ENCODE data around the gene ZNF136.

Gene ZNF136

DNA sequence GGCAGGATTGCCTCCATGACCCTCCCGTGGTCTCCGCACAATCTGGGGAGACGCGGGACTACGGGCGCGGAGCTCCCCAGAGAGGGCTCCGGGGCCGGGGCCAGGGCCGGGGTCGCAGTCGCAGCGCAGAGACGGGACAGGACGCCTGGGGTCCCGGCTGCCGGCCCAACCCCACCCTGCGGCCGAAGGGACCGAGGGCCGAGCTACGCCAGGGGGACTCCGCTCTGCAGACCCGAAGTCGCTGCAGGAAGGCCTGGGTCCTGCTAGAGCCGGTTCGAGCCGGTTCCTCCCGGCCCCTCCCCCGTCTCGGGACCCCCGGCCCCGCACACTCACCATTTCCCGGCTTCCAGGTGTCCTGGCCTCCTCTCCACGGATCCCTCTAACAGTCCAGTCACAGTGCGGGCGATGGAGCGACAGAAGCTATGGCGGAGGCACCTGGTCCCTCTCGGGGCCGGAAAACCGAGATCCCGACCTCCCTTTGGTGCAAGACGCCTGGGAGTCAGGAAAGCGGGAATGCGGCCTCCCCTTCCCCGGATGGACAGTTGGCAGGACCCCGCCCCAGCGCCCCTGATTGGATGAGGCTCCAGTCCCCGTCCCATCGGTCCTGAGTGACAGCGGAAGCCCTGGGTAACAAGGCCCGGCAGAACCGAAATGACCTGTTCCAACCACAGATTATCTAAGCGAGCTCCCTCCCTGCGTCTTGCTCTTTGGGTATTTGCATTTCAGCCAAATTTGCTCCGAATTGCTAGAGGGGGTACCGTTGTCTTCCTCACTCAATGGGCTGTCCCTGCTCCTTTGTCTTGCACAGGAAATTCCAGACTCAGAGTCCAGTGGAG, 6.5 kb upstream of the ZNF136 start, which contains the start of gene ZNF625:
ZNF625 (minus strand) TSS at position 512 of the 836 bp plus-strand sequence; CDS start at position 336, 176 bp downstream.
- peak within 1 kb of the TSS; percentile 97 for H3K4me3 ChIP-seq (ENCODE audit: low read length)

GRCh38 chr19:12159773-12160414, 3.0 kb upstream of the ZNF136 start:
- no peak overlapping the region for H3K4me3 ChIP-seq (ENCODE audit: low read length)
- no peak for TF ChIP-seq ZNF274 (IDR thresholded peaks at IDR 0.05; ENCODE audit: low read depth, low read length)

More for the DNA sequence above, 6.5 kb upstream of the ZNF136 start, which contains the start of gene ZNF625:
- no peak for TF ChIP-seq ZNF274 (IDR thresholded peaks at IDR 0.05; ENCODE audit: low read depth, low read length)

DNA sequence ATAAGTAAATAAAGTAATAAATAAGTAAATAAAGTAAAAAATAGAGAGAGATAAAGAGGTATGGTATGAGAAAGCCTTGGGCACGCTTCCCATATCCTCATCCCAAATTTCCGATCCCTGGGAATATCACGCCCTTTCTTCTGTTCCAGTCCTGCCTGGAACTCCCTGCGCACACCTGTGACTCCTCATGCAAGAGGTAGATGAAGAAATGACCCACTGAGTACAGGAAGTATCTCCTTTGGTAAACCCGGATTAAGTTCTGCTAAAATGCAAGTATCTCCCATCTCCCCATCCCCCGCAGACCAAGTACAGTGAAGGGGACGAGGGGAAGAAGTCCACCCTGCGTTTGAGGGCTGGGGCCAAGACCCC, 399 bp upstream of the ZNF136 start:
- no peak for TF ChIP-seq ZNF274 (IDR thresholded peaks at IDR 0.05; ENCODE audit: low read depth, low read length)
- H3K4me3 ChIP-seq (ENCODE audit: low read length), result peak overlapping the region; percentile 94; the same call in 1 of the 2 replicates

- TF ChIP-seq ZNF274 (IDR thresholded peaks at IDR 0.05; ENCODE audit: low read depth, low read length), result no peak
- H3K4me3 ChIP-seq (ENCODE audit: low read length), result peak overlapping the region; percentile 94
Measured at GRCh38 chr19:12163826-12164225, 930 bp downstream of the ZNF136 start.

DNA sequence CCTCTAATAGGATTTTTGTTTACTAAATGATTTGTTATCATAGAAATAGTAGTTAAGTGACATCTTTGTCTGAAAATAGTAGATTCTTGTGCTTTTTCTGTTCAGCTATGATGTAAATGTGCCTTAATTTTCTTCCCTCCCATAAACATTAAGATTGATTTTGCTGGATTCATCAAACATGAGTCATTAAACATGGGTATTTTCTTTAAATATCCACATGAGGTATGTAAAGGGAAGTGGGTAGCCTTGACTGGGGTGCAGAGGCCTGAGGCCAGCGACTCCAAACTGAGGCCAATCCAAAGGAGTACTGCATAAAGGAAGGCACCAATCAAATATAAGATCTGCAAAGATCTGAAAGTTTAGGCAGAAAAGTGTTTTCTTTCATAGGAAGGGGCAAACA, 3.7 kb downstream of the ZNF136 start:
- no peak overlapping the region for H3K4me3 ChIP-seq (ENCODE audit: low read length)
- TF ChIP-seq ZNF274 (IDR thresholded peaks at IDR 0.05; ENCODE audit: low read depth, low read length), result no peak

- no peak overlapping the region for H3K4me3 ChIP-seq (ENCODE audit: low read length)
- no peak for TF ChIP-seq ZNF274 (IDR thresholded peaks at IDR 0.05; ENCODE audit: low read depth, low read length)
Measured at GRCh38 chr19:12180377-12180776, 17.5 kb downstream of the ZNF136 start.

DNA sequence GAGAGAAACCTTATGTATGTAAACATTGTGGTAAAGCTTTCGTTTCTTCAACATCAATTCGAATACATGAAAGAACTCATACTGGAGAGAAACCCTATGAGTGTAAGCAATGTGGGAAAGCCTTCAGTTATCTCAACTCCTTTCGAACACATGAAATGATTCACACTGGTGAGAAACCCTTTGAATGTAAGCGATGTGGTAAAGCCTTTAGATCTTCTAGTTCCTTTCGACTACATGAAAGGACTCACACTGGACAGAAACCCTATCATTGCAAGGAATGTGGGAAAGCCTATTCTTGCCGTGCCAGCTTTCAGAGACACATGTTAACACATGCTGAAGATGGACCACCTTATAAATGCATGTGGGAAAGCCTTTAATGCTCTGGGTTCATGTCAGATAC, 24.7 kb downstream of the ZNF136 start:
- H3K4me3 ChIP-seq (ENCODE audit: low read length), result no peak overlapping the region
- TF ChIP-seq ZNF274 (IDR thresholded peaks at IDR 0.05; ENCODE audit: low read depth, low read length), result peak; percentile 83

DNA sequence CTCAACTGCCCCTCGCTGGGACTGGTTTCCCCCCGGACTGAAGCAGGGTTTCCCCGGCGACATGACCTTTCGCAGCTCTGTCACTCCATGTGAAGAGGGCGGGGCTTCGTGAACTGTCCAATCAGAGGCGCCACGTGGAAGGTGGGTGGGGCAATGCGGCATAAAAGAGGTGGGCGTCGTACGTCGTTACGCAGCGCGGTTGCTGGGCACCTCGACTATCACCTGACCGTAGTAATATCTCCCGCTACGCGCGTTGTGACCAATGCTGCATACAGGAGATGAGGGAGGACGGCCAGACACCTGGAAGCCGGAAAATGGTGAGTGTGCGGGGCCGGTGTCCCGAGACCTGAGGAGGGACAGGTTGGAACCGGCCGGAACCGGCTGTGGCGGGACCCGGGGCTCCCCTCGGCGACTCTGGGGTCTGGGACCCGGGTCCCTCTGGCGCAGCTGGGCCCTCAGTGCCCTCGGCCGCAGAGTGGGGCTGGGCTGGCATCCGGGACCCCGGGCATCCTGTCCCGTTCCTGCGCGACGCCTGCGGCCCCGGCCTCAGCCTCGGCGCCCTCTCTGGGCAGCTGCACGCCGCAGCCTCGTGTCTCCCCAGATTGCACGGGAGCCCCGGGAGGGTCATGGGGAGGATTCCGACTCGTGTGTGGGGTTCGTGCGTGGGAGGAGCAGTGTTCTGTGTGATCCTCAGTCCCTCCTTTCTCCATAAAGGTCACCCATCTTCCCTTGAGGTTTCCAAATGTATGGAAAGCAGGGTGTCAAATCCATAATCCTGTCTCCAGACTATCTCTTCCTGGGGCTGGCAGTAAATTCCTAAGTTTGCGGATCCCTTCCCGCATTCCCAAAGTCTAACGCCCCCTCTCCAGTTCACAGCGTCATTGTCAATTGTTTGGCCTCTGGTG, 32.2 kb downstream of the ZNF136 start:
- no peak for TF ChIP-seq ZNF274 (IDR thresholded peaks at IDR 0.05; ENCODE audit: low read depth, low read length)
- peak overlapping the region; percentile 13; the same call in 1 of the 2 replicates for H3K4me3 ChIP-seq (ENCODE audit: low read length)

- TF ChIP-seq ZNF274 (IDR thresholded peaks at IDR 0.05; ENCODE audit: low read depth, low read length), result no peak
- no peak overlapping the region for H3K4me3 ChIP-seq (ENCODE audit: low read length)
Measured at GRCh38 chr19:12198136-12198535, 35.2 kb downstream of the ZNF136 start.

- no peak for TF ChIP-seq ZNF274 (IDR thresholded peaks at IDR 0.05; ENCODE audit: low read depth, low read length)
- H3K4me3 ChIP-seq (ENCODE audit: low read length), result no peak overlapping the region
Measured at GRCh38 chr19:12199757-12200419, 37.0 kb downstream of the ZNF136 start.

- no peak for TF ChIP-seq ZNF274 (IDR thresholded peaks at IDR 0.05; ENCODE audit: low read depth, low read length)
- no peak overlapping the region for H3K4me3 ChIP-seq (ENCODE audit: low read length)
Measured at GRCh38 chr19:12202250-12202649, 39.4 kb downstream of the ZNF136 start.

- H3K4me3 ChIP-seq (ENCODE audit: low read length), result no peak overlapping the region
- TF ChIP-seq ZNF274 (IDR thresholded peaks at IDR 0.05; ENCODE audit: low read depth, low read length), result no peak
Measured at GRCh38 chr19:12205296-12205695, 42.4 kb downstream of the ZNF136 start.

- no peak for TF ChIP-seq ZNF274 (IDR thresholded peaks at IDR 0.05; ENCODE audit: low read depth, low read length)
- H3K4me3 ChIP-seq (ENCODE audit: low read length), result no peak overlapping the region
Measured at GRCh38 chr19:12208221-12208620, 45.3 kb downstream of the ZNF136 start.

DNA sequence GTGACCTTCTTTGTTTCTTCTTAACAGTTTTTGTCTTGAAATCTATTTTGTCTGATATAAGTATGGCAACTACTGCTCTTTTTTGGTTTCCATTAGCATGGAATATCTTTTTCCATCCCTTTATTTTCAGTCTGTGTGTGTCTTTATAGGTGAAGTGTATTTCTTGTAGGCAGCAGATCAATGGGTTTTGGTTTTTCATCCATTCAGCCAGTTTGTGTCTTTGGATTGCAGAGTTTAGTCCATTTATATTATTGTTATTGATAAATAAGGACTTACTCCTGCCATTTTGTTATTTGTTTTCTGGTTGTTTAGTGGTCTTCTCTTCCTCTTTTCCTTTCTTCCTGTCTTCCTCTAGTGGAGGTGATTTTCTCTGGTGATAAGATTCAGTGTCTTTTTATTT, 54.4 kb downstream of the ZNF136 start:
- H3K4me3 ChIP-seq (ENCODE audit: low read length), result no peak overlapping the region
- no peak for TF ChIP-seq ZNF274 (IDR thresholded peaks at IDR 0.05; ENCODE audit: low read depth, low read length)

All from GM08714 (cell line).